Amniotic epithelial cell (primary cell): ENCODE measurements around the gene ACTC1.

Source experiments
- DNase-seq: peaks from one replicate; pipeline ENCODE4 v3.0.0-alpha.2; 2010; ENCODE audit warnings: low read depth

Gene ACTC1

GRCh38 chr15:34799149-34800101 lies 4.1 kb upstream of the ACTC1 start:
- peak; percentile 30 for DNase-seq

DNA sequence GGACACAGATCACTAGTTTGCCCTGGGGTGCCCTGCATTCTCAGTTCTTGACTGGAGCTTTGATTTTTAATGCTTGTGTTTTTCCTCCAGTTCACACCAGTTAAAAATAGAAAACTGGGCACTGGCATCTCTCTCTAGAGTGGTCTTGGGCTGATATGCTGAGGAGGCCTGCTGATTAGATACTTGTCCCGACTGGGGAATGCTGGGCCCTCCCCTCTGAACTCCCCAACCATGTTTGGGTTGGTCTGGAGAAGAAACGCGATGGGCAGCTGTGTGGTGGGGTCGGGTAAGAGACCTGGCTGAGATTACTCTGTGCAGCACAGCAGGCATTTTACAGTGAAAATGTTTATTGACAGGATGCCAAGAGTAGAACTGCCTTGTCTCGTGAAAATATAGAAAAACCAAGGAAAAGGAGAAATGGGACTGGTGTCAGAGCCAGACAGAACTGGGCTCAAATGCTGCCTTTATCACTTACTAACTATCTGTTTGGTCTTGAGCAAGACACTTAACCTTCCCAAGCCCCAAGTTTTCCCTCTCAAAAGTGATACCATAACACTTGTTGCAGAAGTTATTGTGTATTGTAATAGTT lies 1.6 kb upstream of the ACTC1 start:
- no peak for DNase-seq

DNA sequence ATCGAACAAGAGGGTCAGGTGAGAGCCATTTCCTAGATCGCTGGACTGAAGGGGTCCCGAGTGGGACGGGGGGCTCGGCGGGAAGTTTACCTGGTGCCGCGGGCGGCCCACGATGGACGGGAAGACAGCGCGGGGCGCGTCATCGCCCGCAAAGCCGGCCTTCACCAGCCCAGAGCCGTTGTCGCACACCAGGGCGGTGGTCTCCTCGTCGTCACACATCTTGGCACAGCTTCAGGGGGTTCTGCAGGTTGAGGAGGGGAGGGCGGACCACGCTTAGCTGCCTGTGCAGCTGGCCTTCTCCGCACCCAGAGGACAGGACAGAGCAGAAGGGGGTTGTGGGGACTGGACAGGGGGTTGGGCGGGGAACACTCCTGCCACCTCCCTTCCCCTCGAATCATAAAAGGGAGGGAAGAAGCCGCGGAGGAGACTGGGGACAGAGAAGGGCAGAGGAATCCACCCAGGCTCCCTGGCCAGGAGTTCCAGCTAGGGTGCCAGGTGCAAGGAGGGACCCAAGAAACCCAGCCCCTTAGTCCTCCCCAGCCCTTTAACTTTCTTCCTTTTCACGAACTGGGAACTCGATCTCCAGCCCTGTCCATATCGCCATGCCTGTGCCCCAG lies 651 bp downstream of the ACTC1 start:
- DNase-seq = no peak

GRCh38 chr15:34793901-34794300 lies 1.4 kb downstream of the ACTC1 start:
- DNase-seq = no peak

DNA sequence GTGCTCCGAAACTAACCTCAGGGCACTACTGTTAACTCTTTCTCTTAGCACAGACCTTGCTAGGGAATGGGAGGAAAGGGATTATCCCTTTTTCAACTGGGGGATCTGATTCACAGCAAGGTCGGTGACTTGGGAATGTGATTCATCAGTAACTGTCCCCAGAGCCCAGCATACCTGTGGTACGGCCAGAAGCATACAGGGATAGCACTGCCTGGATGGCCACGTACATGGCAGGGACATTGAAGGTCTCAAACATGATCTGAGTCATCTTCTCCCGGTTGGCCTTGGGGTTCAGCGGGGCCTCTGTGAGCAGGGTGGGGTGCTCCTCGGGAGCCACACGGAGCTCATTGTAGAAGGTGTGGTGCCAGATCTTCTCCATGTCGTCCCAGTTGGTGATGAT lies 2.3 kb downstream of the ACTC1 start:
- DNase-seq = no peak

GRCh38 chr15:34791701-34792100 lies 3.6 kb downstream of the ACTC1 start:
- no peak for DNase-seq

DNA sequence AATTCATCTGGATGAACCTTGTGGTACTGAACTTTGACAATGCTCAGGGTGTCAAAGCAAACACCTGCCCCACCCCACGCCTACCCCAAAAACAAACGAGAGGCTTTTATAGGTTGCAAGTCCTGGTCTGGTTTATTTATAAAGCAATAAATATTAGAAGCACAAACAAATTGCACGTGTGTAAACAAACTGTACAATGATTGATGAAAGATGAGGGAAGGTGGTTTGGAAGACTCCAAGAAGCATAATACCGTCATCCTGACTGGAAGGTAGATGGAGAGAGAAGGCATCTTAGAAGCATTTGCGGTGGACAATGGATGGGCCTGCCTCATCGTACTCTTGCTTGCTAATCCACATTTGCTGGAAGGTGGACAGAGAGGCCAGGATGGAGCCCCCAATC lies 5.2 kb downstream of the ACTC1 start:
- DNase-seq = no peak

- no peak for DNase-seq
Observed at GRCh38 chr15:34789326-34789725, 6.0 kb downstream of the ACTC1 start.

- no peak for DNase-seq
Observed at GRCh38 chr15:34786206-34786605, 9.1 kb downstream of the ACTC1 start.

GRCh38 chr15:34783991-34784390 lies 11.4 kb downstream of the ACTC1 start:
- DNase-seq = no peak

DNA sequence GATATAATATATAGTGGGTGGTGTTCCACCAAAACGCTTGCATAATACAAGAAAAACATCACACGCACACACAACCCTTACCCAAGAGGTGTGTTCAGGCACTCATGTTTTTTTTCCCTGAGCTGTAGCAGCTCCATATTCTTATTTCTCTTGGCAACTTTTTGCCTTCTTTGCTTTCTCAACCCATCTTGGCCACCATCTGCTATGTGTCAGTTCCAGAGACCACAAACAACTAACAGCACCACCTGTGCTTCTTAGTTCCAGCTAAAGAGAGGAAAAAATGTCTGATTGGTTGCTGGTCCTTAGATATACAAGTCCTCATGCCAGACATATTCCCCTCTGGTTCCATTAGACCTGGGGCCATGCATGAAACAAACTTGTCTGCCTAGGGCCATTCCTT lies 11.9 kb downstream of the ACTC1 start:
- DNase-seq = no peak

GRCh38 chr15:34782901-34783300 lies 12.4 kb downstream of the ACTC1 start:
- DNase-seq = no peak

GRCh38 chr15:34780725-34781124 lies 14.6 kb downstream of the ACTC1 start:
- DNase-seq = no peak

DNA sequence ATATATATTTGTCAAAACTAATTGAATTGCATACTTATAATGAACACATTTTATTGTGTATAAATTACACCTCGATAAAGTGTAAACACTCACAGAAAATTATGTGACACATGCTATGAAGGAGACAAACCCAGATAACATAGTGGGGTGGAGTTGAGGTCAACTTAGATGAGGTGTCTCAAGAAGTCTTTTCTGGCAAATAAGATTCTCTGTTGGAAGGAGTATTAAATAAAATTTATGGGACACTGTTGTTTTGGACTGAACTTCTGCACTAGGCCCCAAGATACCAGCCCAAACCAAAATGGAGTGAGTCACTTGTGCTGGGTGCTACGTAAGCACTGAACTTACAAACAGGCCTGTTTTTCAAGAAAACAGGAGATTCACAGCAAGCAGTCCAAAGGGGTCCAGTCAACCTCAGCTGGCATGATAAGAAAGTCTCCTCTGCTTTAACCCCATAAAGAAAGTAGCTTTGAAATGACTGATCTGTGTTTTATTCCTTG lies 18.7 kb downstream of the ACTC1 start:
- DNase-seq = peak; percentile 61

DNA sequence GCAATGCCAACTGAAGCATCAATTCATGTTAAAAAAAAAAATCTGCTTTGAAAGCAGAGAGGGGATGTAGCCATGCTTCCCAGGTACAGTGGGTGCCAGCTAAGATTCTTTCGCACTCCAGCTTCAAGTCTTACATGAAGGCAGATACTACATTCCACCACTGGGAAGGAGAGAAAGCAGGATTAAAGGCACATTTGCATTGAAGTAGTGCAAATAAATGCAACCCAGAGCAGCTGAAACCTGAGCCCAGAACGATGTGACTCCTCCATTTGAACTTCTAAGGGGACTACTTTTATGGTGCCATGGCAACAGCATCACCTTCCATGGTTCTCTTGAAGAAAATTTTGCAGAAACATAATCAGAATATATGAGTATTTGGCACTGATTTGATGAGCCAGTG lies 21.4 kb downstream of the ACTC1 start:
- DNase-seq = no peak

GRCh38 chr15:34773013-34773412 lies 22.3 kb downstream of the ACTC1 start:
- DNase-seq = no peak

DNA sequence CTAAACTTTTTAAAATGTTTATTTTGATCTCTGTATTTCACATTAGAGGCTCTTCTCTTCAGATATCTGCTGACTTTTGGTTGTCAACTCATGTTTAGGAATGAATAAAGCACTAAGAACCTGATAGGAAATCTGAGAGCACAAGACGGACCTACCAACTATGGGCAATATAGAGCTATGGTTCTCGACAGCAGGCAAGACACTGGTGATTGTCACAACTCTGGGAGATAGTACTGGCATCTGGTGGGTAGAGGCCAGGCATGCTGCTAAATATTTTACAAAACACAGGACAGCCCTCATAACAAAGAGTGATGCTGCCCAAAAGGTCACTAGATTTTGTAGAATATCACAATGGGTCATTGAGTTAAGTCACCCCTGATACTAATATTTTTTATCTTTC lies 23.0 kb downstream of the ACTC1 start:
- DNase-seq = no peak

- DNase-seq = no peak
Observed at GRCh38 chr15:34769711-34770110, 25.6 kb downstream of the ACTC1 start.

DNA sequence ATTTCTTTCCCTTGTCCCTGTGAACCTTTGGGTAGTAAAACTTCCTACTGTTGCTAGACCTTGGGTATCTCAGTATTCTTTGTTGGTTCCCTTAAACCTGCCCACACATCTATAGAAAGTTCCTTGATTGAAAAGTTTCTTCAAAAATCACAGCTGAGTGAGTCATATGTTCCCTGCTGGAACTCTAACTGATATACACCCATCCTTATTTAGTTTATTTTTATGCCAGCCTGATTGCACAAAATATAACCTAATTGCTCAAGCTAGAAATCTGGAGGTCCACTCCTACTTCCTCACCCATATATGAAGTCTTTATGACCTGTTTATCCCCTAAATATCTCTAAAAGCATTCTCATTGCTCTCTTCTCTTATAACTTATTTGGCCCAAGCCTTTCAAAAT lies 26.8 kb downstream of the ACTC1 start:
- DNase-seq = peak; percentile 29

DNA sequence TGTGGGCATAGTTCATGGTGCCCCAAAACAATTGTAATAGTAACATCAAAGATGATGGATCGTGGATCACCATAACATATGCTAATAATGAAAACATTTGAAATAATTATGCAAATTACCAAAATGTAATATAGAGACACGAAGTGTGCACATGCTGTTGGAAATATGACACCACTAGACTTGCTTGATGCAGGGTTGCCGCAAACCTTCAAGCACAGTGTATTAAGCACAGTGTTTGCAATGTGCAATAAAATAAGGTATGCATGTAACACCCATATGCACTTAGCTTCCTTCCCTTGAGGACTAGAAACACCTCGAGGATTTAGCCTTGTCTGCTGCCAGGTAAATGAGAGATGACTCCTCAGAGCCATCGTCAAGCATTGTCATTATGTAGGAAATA lies 29.6 kb downstream of the ACTC1 start:
- no peak for DNase-seq

- no peak for DNase-seq
Observed at GRCh38 chr15:34760909-34761308, 34.4 kb downstream of the ACTC1 start.

GRCh38 chr15:34759992-34760391 lies 35.4 kb downstream of the ACTC1 start:
- no peak for DNase-seq

GRCh38 chr15:34759347-34759746 lies 36.0 kb downstream of the ACTC1 start:
- no peak for DNase-seq
